ENCODE data around the gene OR13D1.
"Not testable (repeated sequence)": the region's sequence is repeated elsewhere in the genome, so short reads cannot be mapped to it uniquely, and the experiment has no call there.

OR13D1 gene, protein sequence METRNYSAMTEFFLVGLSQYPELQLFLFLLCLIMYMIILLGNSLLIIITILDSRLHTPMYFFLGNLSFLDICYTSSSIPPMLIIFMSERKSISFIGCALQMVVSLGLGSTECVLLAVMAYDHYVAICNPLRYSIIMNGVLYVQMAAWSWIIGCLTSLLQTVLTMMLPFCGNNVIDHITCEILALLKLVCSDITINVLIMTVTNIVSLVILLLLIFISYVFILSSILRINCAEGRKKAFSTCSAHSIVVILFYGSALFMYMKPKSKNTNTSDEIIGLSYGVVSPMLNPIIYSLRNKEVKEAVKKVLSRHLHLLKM

DNA sequence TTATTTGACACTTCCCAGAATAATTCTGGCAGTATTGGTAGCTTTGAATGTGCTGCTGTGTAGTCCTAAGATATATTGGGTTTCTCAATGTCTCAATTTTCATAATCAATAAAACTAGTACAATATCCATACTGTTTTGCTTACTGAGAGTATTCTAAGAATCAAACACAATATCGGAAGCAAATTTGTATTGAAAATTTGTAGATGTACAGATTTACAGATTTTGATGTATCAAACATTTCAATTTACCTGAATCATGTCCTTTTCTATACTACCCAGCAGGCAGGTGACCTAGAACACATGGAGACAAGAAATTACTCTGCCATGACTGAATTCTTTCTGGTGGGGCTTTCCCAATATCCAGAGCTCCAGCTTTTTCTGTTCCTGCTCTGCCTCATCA lies at the start of gene OR13D1:
Gene OR13D1 (plus strand): TSS at position 301 of the 400 bp plus-strand sequence. CDS start 0 bp downstream, at position 301.
- no peak for DNase-seq

DNA sequence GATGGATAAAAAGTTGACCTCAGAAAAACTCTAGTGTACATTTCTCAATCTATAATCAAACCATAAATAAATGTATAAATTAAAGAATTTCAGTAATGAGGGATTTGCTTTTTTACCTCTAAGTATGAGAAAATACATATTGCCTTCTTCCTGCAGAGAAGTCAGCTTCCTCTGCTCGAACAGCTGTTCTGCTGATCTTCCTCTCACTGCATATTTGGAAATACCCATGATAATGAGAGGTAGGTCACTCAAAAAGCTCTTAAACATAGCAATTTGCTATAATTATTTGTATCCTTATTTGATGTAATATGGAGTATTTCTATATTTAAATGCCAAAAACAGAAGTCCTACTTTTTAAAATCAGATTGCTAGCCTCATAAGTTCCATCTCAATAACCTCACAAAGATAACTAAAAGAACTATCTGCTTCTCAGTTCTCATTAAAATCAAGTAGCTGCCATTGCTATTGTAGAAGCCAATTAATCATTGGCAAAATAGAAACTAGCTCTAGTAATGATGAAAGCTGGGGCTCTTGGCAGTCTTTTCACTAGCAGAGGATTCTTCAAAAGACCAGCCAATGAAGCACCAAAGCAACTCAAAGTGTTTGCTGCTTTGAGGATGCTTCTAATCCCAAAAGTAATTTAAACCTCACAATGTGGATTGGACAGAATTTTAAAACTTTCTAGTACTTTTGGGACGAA lies 35.7 kb upstream of the OR13D1 start:
- DNase-seq, result no peak

DNA sequence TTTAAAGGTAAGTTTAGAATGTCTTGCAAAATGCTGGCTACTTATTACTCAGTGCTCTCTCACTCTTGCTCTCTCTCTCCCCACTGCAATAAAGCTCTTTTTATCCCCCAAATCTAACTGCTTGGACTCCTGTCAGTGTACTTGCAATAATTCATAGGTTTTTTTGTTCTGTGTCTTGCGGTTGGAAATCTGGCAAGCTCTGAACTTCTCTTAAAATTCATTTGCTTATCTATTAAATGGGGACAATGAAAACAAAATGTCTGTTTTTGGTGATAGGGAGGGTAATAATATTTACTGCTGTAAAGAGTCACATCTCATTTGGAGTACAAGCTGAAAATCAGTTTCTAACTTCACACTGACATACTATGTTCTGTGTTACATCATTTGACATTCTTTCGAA lies 18.7 kb upstream of the OR13D1 start:
- no peak for DNase-seq

DNA sequence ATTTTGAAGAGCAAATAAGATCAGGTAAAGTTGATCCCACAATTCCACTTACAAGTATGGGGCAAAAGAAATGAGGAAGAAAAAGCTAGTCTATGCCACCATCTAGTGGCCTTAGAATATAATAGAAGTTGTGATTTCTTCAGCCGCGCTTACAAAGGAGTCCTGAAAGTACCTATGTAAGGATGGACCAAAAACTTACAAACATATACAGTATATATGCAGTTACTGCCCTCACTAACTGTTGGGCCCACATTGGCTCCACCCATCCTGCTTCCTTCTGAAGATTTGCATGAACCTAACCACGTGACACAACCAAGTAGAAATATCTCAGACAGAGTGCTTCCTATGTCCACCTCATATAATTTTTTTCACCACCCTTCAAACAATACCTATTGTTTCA lies 11.7 kb upstream of the OR13D1 start:
- peak; percentile 75 for DNase-seq

DNA sequence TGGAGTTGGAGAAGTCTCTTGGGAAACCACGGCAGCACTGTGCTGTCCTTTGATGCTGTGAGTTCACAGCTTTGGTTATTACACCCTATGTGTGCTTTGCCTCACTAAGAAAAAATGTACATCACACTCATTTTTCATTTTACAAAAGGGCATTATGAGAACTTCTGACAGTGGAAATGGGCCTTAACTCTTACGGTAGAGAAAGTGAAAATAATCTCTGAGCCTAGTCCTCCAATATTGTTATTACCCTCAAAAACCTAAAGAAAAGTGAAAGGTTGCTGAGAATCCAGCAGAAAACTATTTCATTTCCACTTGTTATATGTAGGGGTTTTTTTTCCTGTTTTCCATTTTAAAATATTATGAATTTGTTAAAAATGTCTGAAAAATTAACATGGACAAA lies 8.2 kb upstream of the OR13D1 start:
- DNase-seq, result no peak

DNA sequence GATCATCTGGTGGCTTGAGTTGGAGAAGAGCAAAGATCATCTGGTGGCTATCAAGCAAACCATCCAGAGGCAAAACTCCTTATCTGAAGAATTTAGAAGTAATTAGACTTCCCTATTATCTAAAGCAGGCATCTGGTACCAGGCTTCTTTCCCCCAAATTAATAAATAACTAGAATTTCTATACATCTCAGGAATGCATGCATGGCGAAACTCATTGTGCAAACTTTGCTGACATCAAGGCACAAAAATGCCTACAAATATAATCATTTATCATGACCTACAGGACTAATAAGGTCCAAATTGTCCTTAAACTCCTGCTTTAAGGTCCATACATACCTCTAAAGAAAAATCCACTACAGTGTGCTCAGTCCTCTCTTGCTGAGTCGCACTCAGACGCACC lies 6.0 kb downstream of the OR13D1 start:
- no peak for DNase-seq

DNA sequence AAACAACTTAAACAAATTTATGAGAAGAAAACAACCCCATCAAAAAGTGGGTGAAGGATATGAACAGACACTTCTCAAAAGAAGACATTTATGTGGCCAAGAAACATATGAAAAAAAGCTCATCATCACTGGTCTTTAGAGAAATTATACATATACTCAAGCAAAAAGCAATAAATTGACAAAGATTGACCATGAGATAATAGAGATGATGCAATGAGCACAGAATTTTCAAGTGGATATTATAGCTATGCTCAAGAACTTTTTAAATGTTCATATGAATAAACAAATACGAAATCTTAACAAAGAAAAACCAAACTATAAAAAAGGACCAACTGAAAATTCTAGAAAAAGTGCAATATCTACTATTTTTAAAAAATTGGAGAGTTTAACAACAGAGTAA lies 14.4 kb downstream of the OR13D1 start:
- not testable (repeated sequence) for DNase-seq

DNA sequence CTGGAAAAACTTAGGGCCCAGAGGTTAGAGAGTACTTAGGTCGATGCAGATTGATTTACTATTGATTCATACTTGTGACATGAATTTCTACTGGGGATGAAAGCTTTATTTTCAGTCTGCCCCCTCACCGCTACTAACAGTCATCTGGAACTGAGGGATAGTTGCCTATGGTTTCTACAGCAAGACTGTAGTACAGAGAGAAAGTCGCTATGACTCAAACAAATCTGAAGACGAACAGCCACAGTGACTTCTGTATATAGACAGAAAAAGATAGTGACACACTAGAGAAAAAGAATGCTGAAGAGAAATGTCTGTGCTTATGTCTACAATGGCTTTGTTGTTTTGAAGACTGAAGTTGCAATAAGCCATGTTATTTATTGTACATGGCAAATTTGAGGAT lies 17.3 kb downstream of the OR13D1 start:
- DNase-seq, result no peak

DNA sequence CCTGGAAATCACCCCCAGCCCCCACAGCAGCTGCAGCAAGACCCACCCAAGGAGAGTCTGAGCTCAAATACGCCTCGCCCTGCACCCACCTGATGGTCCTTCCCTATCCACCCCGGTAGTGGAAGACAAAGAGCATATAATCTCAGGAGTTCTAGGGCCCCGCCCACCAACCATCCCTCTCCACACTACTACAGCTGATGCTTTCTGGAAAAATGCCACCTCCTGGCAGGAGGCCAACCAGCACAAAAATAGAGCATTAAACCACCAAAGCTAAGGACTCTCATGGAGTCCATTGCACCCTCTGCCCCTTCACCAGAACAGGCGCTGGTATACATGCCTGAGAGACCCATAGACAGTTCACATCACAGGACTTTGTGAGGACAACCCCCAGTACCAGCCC lies 30.7 kb downstream of the OR13D1 start:
- no peak for DNase-seq

DNA sequence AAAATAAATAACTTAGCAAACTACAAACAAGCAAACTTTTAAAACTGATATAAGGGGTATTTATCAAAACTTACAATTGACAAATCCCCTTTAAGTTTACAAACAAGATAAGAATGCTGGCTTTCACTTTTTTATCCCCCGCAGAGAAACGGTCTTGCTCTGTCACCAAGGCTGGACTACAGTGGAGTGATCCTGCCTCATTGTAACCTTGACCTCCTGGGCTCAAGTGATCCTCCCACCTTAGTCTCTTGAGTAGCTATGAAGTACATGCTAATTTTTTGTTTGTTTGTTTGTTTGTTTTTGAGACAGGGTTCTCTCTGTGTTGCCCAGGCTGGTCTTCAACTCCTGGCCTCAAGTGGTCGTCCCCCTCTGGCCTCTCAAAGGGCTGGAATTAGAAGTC lies 44.1 kb downstream of the OR13D1 start:
- no peak for DNase-seq

DNA sequence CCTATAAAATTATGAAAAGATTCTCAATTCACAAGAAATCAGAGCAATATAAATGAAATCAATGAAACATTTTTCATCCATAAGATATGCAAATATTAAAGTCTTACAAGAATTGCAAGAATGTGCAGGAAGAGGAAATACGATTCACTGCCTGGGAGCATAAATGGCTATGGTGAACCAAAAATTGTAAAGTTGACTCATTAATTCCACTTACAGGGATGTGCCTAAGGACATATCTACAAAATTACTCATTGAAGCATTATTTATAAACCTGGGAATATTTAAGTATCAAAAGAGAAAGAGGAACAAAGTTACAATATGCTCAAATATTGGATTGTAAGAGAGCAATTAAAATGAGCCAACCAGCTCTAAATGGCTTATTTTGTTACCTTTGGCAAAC lies 46.3 kb downstream of the OR13D1 start:
- no peak for DNase-seq

DNA sequence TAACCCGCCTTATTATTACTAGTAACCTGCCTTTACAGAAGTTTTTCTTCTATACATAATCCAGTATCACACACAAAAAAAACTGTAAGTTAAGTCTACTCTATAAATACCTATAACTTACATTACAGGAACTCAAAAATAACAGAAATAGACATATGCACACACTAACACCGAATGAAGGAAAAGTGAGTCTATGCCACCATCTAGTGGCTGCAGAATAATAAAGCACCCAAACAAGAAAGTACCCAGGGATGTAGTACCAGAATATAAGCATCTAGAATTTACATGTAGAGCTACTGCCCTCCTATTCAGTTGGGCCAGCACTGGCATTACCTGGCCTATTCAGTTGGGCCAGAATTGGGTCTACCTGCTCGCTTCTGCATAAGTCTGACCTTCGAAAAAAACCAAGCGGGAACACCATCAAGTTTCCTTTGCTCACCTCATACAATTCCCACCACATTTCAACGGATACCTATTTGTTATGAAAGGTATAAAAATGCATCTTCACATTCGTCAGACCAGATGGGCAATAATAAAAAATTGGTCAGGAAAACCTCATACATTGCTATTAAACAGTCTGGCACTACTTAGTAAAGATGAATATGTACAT lies 49.2 kb downstream of the OR13D1 start:
- DNase-seq, result peak; percentile 84
